Measurements from ENCODE around the gene WDR44.

DNA sequence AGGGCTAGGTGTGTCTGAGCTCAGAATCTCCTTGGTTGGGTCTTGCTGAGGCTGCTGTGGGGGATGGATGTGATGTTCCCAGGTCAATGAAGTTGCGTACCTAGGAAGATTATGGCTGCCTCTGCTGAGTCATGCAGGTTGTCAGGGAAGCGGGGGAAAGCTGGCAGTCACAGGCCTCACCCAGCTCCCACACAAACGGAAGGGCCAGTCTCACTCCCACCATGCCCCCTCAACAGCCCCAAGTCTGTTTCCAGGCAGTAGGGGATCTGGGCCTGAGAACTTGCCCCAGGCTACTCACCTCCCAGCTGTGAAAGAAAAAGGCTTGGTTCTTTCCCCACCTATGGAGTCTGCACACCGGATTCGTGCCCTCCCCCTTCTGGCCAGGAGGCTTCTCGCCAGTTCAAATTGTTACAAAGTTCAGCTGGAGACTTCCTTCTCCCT lies 72.9 kb downstream of the WDR44 start:
- TF ChIP-seq CTCF (IDR thresholded peaks at IDR 0.05; ENCODE audit: extremely low read depth in 1 of 2, insufficient read depth in 1 of 2, low read depth in 1 of 2, low read length in 2 of 2) (no peak), EZH2 (IDR thresholded peaks at IDR 0.05; ENCODE audit: borderline replicate concordance, low read depth, low read length, severe bottlenecking) (no peak), POLR2AphosphoS5 (IDR thresholded peaks at IDR 0.05; ENCODE audit: insufficient read depth, low read depth, low read length) (no peak), POLR2A (IDR thresholded peaks at IDR 0.05; ENCODE audit: low read depth, low read length) (no peak)
